Measurements from ENCODE around the gene TMEM151A.

Gene TMEM151A

DNA sequence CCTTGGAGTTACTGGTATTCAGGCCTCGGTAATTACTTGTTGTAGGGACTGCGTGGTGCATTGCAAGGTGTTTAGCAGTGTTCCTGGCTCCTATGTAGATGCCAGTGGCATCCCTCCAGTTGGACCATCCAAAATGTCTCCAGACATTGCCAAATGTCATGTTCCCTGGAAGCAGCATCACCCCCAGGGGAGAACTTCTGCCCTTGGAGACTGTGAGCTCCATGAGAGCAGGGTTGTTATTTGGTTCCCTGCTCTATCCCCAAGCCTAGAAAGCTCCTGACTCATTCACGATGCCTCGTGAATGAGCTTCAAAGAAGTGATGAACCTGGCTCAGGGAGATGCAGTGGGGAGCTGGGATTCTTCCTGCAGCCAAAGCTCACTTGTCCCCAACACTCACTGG, 29.9 kb downstream of the TMEM151A start:
- H3K27ac ChIP-seq (ENCODE audit: low read depth, low read length) = no peak overlapping the region
- H3K36me3 ChIP-seq (ENCODE audit: control insufficient read depth in 1 of 2, insufficient read depth in 2 of 2, low read length in 2 of 2) = no peaks in the 10 kb centered on the region
- no peak overlapping the region for H3K9ac ChIP-seq (ENCODE audit: low read depth in 1 of 2, low read length in 2 of 2)
- no peaks in the 10 kb centered on the region for H3K9me3 ChIP-seq (ENCODE audit: control insufficient read depth in 1 of 2, low read length in 2 of 2)
- peaks cover 10 to 13% of the 10 kb centered on the region in 2 donors for H3K4me1 ChIP-seq (ENCODE audit: control insufficient read depth in 1 of 2, insufficient read depth in 2 of 2, low read length in 2 of 2)
- H3K27me3 ChIP-seq (ENCODE audit: control insufficient read depth in 1 of 2, insufficient read depth in 2 of 2, low read length in 2 of 2) = no peaks in the 10 kb centered on the region
- no peak overlapping the region for H3K4me3 ChIP-seq (ENCODE audit: low read depth in 1 of 2, low read length in 2 of 2)

DNA sequence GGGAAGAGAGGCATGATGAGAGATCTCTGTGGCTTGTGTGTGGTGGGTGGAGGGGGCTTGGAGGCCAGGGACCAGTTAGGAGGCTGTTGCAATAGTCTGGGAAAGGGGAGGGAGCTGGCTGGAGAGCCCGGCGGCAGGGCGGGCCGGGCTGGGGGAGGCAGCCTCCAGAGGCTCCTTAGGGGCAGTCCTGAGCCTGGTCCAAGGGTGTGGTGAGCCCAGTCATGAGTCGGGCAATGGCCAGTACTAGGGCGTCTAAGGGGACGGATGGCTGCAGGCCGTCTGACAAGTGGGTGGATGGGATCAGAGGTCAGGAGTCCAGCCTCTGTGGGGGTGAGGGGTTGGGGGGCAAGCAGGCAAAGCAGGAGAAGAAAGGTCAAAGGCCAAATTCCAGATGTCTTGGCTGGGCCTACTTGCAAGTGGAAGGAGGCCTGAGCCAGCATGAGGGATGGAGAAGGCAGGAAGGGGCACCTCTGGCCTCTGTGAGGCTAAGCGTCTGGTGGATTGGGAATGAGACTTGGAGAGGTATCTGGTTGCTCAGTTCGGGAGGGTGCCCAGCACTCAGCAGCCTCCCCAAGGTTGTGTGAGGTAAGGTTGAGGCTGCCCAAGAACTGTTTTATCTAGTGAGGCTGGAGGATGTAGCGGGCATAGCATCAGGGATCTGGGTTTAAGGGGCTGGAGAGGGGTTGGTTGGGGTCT, 31.2 kb downstream of the TMEM151A start:
- Histone ChIP-seq H3K9me3 (ENCODE audit: control insufficient read depth in 1 of 2, low read length in 2 of 2) (no peaks in the 10 kb centered on the region), H3K9ac (ENCODE audit: low read depth in 1 of 2, low read length in 2 of 2) (no peak overlapping the region), H3K27me3 (ENCODE audit: control insufficient read depth in 1 of 2, insufficient read depth in 2 of 2, low read length in 2 of 2) (no peaks in the 10 kb centered on the region), H3K27ac (ENCODE audit: low read depth, low read length) (no peak overlapping the region), H3K4me3 (ENCODE audit: low read depth in 1 of 2, low read length in 2 of 2) (no peak overlapping the region), H3K4me1 (ENCODE audit: control insufficient read depth in 1 of 2, insufficient read depth in 2 of 2, low read length in 2 of 2) (peaks cover 8 to 16% of the 10 kb centered on the region in 2 donors), H3K36me3 (ENCODE audit: control insufficient read depth in 1 of 2, insufficient read depth in 2 of 2, low read length in 2 of 2) (no peaks in the 10 kb centered on the region)

DNA sequence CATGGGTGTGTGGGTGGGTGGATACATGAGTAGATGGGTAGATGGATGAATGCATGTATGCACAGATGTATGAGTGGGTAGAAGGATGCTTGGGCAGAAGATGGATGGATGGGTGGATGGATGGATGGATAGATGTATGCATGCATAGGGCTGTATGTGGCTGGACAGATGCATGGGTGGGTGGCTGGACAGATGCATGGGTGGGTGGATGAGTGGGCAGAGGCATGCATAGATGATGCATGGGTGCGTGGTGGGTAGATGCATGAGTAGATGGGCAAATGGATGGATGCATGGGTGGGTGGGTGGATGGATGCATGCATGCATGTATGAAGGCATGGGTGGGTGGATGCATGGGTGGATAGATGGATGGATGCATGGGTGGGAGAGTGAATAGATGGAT, 32.0 kb downstream of the TMEM151A start:
- H3K27ac ChIP-seq (ENCODE audit: low read depth, low read length) = no peak overlapping the region
- peaks cover 8 to 16% of the 10 kb centered on the region in 2 donors for H3K4me1 ChIP-seq (ENCODE audit: control insufficient read depth in 1 of 2, insufficient read depth in 2 of 2, low read length in 2 of 2)
- H3K9me3 ChIP-seq (ENCODE audit: control insufficient read depth in 1 of 2, low read length in 2 of 2) = no peaks in the 10 kb centered on the region
- no peaks in the 10 kb centered on the region for H3K36me3 ChIP-seq (ENCODE audit: control insufficient read depth in 1 of 2, insufficient read depth in 2 of 2, low read length in 2 of 2)
- no peaks in the 10 kb centered on the region for H3K27me3 ChIP-seq (ENCODE audit: control insufficient read depth in 1 of 2, insufficient read depth in 2 of 2, low read length in 2 of 2)
- no peak overlapping the region for H3K4me3 ChIP-seq (ENCODE audit: low read depth in 1 of 2, low read length in 2 of 2)
- no peak overlapping the region for H3K9ac ChIP-seq (ENCODE audit: low read depth in 1 of 2, low read length in 2 of 2)

DNA sequence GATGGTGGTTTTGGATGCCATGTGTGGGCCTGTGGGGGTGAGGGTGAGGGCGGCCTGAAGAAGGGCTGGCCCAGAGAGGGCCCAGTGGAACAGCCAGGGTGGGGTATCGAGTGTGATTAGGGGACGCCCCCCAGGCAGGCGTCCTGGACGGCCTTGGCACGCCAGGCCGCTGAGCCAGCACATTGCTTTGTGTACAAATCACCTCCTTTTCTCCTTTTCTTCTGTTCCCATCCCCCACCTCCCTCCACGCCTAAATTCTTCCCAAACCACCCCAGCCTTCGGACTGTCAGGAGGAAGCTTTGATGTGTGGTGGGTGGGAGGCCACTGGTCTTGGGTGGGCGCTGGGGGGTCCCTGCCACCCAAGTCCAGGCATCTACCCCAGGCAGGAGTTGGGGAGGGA, 33.0 kb downstream of the TMEM151A start:
- Histone ChIP-seq H3K27ac (ENCODE audit: low read depth, low read length) (no peak overlapping the region), H3K27me3 (ENCODE audit: control insufficient read depth in 1 of 2, insufficient read depth in 2 of 2, low read length in 2 of 2) (no peaks in the 10 kb centered on the region), H3K9me3 (ENCODE audit: control insufficient read depth in 1 of 2, low read length in 2 of 2) (no peaks in the 10 kb centered on the region), H3K36me3 (ENCODE audit: control insufficient read depth in 1 of 2, insufficient read depth in 2 of 2, low read length in 2 of 2) (no peaks in the 10 kb centered on the region), H3K9ac (ENCODE audit: low read depth in 1 of 2, low read length in 2 of 2) (no peak overlapping the region), H3K4me1 (ENCODE audit: control insufficient read depth in 1 of 2, insufficient read depth in 2 of 2, low read length in 2 of 2) (peaks cover 10 to 15% of the 10 kb centered on the region in 2 donors), H3K4me3 (ENCODE audit: low read depth in 1 of 2, low read length in 2 of 2) (no peak overlapping the region)

DNA sequence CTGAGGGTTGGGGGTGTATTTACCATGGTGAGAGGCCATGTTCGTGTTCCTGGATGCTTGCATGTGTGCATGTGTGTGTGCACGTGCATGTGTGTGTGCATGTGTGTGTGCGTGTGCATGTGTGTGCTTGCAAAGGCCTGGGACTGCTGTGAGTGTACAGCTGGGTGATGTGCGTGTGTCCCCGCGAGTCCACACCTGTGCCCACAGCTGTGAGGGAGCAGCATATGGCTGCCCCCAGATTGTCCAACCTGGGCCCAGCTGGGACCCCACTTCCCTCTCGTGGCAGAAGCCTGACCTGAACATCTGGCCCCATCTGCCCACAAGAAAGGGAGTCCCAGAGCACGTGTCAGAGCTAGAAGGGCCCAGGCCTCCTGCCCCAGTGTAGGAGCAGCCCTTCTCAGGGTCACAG, 33.6 kb downstream of the TMEM151A start:
- H3K36me3 ChIP-seq (ENCODE audit: control insufficient read depth in 1 of 2, insufficient read depth in 2 of 2, low read length in 2 of 2) = no peaks in the 10 kb centered on the region
- no peak overlapping the region for H3K9ac ChIP-seq (ENCODE audit: low read depth in 1 of 2, low read length in 2 of 2)
- H3K4me1 ChIP-seq (ENCODE audit: control insufficient read depth in 1 of 2, insufficient read depth in 2 of 2, low read length in 2 of 2) = peaks cover 10 to 15% of the 10 kb centered on the region in 2 donors
- no peak overlapping the region for H3K4me3 ChIP-seq (ENCODE audit: low read depth in 1 of 2, low read length in 2 of 2)
- H3K27me3 ChIP-seq (ENCODE audit: control insufficient read depth in 1 of 2, insufficient read depth in 2 of 2, low read length in 2 of 2) = no peaks in the 10 kb centered on the region
- H3K9me3 ChIP-seq (ENCODE audit: control insufficient read depth in 1 of 2, low read length in 2 of 2) = no peaks in the 10 kb centered on the region
- H3K27ac ChIP-seq (ENCODE audit: low read depth, low read length) = no peak overlapping the region

DNA sequence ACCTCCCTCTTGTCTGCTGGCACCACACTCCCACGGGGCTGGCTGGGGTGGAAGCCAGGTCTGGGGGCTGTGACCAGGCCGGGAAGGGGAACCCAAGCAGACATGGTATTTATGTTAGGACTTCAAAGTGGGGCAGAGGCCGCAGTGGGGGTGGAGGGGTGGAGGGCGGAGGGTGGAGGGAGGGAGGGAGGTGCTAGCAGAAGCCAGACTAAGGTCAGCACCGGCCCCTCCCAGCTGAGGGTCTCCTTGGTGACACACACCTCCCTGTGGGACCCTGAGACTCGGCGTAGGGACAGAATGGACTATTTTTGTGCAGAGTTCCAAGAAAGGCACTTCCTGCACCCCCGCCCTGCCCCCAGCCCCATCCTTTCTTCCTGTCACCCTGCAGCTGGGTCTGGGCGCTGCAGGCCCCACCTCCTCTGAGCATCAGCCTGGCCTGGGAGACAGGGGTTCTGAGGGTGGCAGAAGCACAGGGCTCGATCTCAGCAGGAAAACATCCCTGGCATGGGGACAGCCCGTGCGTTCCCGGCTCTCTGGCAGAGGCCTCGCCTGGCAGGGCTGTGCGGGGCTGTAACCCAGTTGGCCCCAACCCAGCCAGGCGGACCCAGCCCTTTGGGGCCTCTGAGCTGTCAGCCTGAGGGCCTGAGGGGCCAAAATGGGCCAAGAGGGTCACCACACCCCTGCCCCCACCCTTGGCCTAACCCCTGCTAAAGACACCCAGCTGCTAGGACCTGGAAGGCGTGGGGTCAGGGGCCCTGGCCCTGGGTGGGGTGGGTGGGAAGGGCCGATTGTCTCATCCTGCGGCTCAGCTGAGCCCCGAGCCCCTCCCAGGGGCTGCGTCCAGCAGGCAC, 34.8 kb downstream of the TMEM151A start:
- H3K4me3 ChIP-seq (ENCODE audit: low read depth in 1 of 2, low read length in 2 of 2) = no peak overlapping the region
- H3K27me3 ChIP-seq (ENCODE audit: control insufficient read depth in 1 of 2, insufficient read depth in 2 of 2, low read length in 2 of 2) = no peaks in the 10 kb centered on the region
- no peak overlapping the region for H3K27ac ChIP-seq (ENCODE audit: low read depth, low read length)

DNA sequence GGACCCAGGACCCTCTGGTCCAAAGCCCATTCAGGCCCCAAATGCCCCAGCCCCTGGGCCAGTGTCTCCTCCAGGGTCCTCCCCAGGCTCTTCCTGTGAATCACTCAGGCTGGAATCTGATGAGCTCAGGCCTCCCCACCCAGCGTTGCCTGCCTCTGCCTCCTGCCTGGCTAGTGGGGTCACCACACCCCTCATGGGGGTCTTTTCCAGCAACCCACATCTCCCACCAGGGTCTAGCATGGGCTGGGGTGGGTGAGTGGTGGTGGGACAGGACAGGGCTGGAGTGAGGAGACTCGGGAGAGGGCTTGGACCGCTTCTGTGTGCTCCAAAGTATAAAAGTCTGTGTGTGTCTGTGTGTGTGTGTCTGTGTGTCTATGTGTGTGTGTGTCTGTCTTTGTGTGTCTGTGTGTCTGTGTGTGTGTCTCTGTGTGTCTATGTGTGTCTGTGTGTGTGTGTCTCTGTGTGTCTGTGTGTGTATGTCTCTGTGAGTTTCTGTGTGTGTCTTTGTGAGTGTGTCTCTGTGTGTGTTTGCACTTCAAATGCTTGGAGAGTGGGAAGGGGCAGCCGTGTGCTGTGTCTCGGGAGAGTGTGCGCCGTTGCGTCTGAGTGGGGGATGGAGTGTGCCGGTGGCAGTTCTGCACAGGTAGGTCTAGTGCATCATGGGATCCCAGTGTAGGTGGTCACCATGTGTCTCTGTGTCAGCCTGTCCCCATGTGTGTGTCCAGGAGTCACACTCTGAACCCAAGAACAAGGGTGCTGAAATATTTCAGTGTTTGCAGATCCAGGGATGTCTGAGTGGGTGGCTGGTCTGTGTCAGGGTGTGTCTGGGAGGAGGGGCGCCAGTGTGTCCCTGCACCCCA, 35.7 kb downstream of the TMEM151A start:
- Histone ChIP-seq H3K4me1 (ENCODE audit: control insufficient read depth in 1 of 2, insufficient read depth in 2 of 2, low read length in 2 of 2) (peaks cover 10 to 15% of the 10 kb centered on the region in 2 donors), H3K27me3 (ENCODE audit: control insufficient read depth in 1 of 2, insufficient read depth in 2 of 2, low read length in 2 of 2) (no peaks in the 10 kb centered on the region), H3K27ac (ENCODE audit: low read depth, low read length) (no peak overlapping the region), H3K9me3 (ENCODE audit: control insufficient read depth in 1 of 2, low read length in 2 of 2) (no peaks in the 10 kb centered on the region), H3K36me3 (ENCODE audit: control insufficient read depth in 1 of 2, insufficient read depth in 2 of 2, low read length in 2 of 2) (peaks cover 0 to 3% of the 10 kb centered on the region in 2 donors), H3K9ac (ENCODE audit: low read depth in 1 of 2, low read length in 2 of 2) (peak overlapping the region in 1 of 2 donors; percentile 22), H3K4me3 (ENCODE audit: low read depth in 1 of 2, low read length in 2 of 2) (no peak overlapping the region)

More for the DNA sequence above, 34.8 kb downstream of the TMEM151A start:
- H3K9ac ChIP-seq (ENCODE audit: low read depth in 1 of 2, low read length in 2 of 2) = no peak overlapping the region
- no peaks in the 10 kb centered on the region for H3K36me3 ChIP-seq (ENCODE audit: control insufficient read depth in 1 of 2, insufficient read depth in 2 of 2, low read length in 2 of 2)
- no peaks in the 10 kb centered on the region for H3K9me3 ChIP-seq (ENCODE audit: control insufficient read depth in 1 of 2, low read length in 2 of 2)
- H3K4me1 ChIP-seq (ENCODE audit: control insufficient read depth in 1 of 2, insufficient read depth in 2 of 2, low read length in 2 of 2) = peaks cover 10 to 15% of the 10 kb centered on the region in 2 donors

DNA sequence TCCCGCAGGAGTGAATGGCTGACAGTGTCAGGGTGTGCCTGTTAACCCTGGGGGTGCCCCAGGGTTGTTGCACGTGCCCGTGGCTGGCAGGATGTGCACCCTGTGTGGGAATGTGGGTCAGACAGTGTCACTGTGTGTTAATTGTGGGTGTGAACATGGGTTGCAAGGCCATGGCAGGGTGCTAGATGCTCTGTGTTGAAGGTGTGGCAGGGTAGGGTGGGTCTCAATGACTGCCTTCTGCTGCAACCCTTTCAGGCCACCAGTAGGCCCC, 36.3 kb downstream of the TMEM151A start:
- H3K4me3 ChIP-seq (ENCODE audit: low read depth in 1 of 2, low read length in 2 of 2) = no peak overlapping the region
- H3K36me3 ChIP-seq (ENCODE audit: control insufficient read depth in 1 of 2, insufficient read depth in 2 of 2, low read length in 2 of 2) = peaks cover 0 to 8% of the 10 kb centered on the region in 2 donors
- no peak overlapping the region for H3K27ac ChIP-seq (ENCODE audit: low read depth, low read length)
- H3K9ac ChIP-seq (ENCODE audit: low read depth in 1 of 2, low read length in 2 of 2) = peak overlapping the region in 1 of 2 donors; percentile 22
- no peaks in the 10 kb centered on the region for H3K27me3 ChIP-seq (ENCODE audit: control insufficient read depth in 1 of 2, insufficient read depth in 2 of 2, low read length in 2 of 2)
- H3K9me3 ChIP-seq (ENCODE audit: control insufficient read depth in 1 of 2, low read length in 2 of 2) = no peaks in the 10 kb centered on the region
- peaks cover 10 to 15% of the 10 kb centered on the region in 2 donors for H3K4me1 ChIP-seq (ENCODE audit: control insufficient read depth in 1 of 2, insufficient read depth in 2 of 2, low read length in 2 of 2)

DNA sequence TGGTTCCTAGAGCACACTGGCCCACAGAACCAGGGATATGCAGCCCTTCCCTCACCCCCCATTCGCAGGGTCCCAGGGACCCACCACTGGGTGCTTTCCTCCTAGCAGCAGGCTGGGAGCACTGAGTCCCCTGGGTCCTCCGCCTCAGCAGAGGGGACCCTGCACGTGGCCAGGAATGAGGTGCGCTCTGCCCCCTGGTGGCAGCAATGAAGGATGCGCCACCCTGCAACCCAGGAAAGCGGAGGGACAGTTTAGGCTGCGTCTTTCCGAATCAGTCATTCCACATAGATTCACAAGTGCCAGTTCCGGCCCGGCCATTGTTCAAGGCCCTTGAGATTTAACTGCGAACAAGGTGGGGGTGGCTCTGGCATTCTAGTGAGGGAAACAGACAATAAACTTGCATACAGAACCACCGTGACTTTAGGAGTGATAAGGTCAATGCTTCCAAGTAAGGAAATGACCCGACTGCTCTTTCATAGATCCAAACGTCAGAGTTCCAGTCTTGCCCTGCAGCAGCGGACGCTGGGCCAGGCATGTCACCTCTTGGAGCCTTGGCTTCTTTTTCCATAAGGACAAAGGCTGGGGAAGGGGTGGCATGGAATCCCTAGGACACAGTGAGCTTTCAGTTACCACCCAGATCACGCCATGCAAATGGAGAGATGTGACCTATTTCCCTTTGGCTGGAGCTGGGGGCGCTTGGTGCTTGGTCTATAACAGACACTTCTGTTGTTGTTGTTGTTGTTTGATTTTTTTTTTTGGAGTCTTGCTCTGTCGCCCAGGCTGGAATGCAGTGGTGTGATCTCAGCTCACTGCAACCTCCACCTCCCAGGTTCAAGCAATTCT, 36.8 kb downstream of the TMEM151A start:
- Histone ChIP-seq H3K36me3 (ENCODE audit: control insufficient read depth in 1 of 2, insufficient read depth in 2 of 2, low read length in 2 of 2) (peaks cover 0 to 14% of the 10 kb centered on the region in 2 donors), H3K4me1 (ENCODE audit: control insufficient read depth in 1 of 2, insufficient read depth in 2 of 2, low read length in 2 of 2) (peaks cover 10 to 15% of the 10 kb centered on the region in 2 donors), H3K27me3 (ENCODE audit: control insufficient read depth in 1 of 2, insufficient read depth in 2 of 2, low read length in 2 of 2) (no peaks in the 10 kb centered on the region), H3K9ac (ENCODE audit: low read depth in 1 of 2, low read length in 2 of 2) (peak overlapping the region in 1 of 2 donors; percentile 22), H3K9me3 (ENCODE audit: control insufficient read depth in 1 of 2, low read length in 2 of 2) (no peaks in the 10 kb centered on the region), H3K27ac (ENCODE audit: low read depth, low read length) (no peak overlapping the region), H3K4me3 (ENCODE audit: low read depth in 1 of 2, low read length in 2 of 2) (peak overlapping the region; percentile 44 to 53)

Measured in duodenal mucosa (tissue), 2 donors.